Lower leg skin (tissue), 4 donors: Measurements from ENCODE around the gene AMBP. TPM values are rescaled to one million over a fixed set of nuclear protein-coding genes. Genes with fewer than 3 reads are reported as not detected.
A peak's percentile ranks its signal among the peaks of the same experiment; 100 is the strongest.

Source experiments
- DNase-seq, 2 donors: peaks; one replicate each; pipeline ENCODE4 v3.0.0-alpha.2; 2019; ENCODE audit warnings: low spot score in 2 of 2
- H3K4me3 ChIP-seq: fragments of 200-600 bp; sonication (generic); 2 replicates; pipeline ENCODE4 v1.5.1; 2017; ENCODE audit warnings: mild to moderate bottlenecking, low read depth; ENCODE audit not compliant: poor library complexity, severe bottlenecking
- POLR2A ChIP-seq, 2 donors: fragments of 450-650 bp; IDR thresholded peaks; one replicate each; pipeline ENCODE4 v1.6.1; 2016 to 2017; ENCODE audit warnings: antibody characterized with exemption in 2 of 2, mild to moderate bottlenecking in 1 of 2, moderate library complexity in 1 of 2
- WGBS, 2 donors: methylation state at CpG; one replicate each; pipeline ENCODE4 v1.1.5; 2018; 5-methylcytosine and 5-hydroxymethylcytosine counted together
- intact Hi-C: fragments of 100-400 bp; cut with DNase I; formaldehyde crosslinking; loops from one replicate; pipeline ENCODE4 v1.15.0; 2023; ENCODE audit warnings: low total_unique reads
- total RNA-seq, 4 donors: library from RNA; depleted of rRNA; stranded (reverse); fragments of >200 nt; gene quantifications; one replicate each; pipeline ENCODE4 v1.1.0, GENCODE V29; 2016
- TF ChIP-seq, protein P1 (sequence below), 3 donors: fragments of 450-650 bp; IDR thresholded peaks; one replicate each; pipeline ENCODE4 v1.5.1; 2016; ENCODE audit warnings: antibody characterized with exemption in 3 of 3, mild to moderate bottlenecking in 3 of 3, moderate library complexity in 2 of 3

Gene AMBP
- total RNA-seq, 4 donors from 2014 or later: not detected

DNA sequence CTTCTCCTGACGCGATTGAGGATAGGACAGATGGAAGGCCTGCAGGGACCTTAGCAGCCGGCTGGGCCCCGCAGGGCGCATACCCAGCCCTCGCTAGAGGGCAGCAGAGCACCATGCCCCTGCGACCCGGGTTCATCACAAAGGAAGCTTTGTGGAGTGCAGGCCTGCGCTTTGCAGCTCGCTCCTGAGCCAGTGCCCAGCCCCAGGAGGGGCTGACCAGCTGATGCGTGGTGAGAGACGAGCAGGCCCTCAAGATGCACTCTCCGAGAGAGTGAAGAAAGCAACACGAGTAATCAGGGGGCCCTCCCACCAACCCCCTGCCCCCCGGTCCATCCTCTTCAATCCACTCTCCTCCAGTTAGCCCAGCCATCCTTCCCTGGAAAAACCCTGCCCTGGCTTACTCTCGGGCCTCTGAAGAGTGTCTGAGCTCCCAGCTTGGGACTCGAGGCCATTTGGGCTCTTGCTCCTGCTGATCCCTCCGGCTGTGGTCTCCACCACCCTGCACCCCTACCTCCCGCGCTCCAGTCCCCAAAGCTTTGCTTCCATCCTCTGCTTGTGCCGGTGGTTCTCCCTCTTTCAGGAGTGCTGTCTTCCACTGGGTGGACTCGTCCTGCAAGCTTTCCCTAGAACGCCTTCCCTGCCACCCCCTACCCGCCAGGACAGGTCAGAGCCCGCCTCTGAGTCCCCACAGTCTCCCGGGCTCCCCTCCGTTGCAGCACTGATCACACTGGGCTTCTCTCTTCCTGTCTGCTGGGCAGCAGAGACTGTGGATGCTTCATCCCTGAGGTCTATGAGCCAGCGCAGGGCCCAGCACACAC, 30.1 kb upstream of the AMBP start:
- DNase-seq: peak; percentile 44 to 90
- intact Hi-C loops: loop anchor here (5.0 kb wide), 1 partner anchor 179 kb away; no protein-coding TSS in a partner anchor
- WGBS, 2 donors: 52 to 54% methylated on average over 28 of the region's 28 CpGs

DNA sequence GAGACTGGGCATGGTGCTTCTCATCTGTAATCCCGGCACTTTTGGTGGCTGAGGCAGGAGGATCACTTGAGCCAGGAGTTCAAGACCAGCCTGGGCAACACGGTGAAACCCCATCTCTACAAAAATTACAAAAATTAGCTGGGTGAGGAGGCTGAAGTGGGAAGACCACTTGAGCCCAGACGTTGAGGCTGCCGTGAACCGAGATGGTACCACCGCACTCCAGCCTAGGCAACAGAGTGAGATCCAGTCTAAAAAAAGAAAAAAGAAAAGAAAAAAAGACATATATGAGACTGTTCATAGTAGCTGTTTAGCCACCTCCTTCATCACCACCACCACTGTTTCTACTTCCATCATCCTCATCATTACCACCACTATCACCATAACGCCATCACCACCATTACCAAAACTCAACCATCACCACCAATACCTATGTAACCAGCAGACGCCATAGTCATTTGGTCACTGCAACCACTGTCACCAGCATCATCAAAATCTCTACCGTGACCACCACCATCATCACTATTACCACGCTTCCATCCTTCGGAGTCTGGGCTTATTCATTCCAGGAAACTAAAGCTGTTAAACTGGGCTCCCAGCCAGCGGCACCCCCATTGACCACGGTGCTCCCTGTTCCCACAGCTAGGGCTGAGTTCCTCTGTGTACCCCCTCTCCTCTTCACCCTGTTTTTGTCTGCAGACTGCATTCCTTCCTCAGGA, 29.3 kb upstream of the AMBP start:
- peak in 1 of 2 donors; percentile 69 for DNase-seq
- 77 to 80% methylated on average over 13 of the region's 13 CpGs for WGBS, 2 donors
- no peak for TF ChIP-seq POLR2A (IDR thresholded peaks at IDR 0.05)
- TF ChIP-seq, protein P1, sequence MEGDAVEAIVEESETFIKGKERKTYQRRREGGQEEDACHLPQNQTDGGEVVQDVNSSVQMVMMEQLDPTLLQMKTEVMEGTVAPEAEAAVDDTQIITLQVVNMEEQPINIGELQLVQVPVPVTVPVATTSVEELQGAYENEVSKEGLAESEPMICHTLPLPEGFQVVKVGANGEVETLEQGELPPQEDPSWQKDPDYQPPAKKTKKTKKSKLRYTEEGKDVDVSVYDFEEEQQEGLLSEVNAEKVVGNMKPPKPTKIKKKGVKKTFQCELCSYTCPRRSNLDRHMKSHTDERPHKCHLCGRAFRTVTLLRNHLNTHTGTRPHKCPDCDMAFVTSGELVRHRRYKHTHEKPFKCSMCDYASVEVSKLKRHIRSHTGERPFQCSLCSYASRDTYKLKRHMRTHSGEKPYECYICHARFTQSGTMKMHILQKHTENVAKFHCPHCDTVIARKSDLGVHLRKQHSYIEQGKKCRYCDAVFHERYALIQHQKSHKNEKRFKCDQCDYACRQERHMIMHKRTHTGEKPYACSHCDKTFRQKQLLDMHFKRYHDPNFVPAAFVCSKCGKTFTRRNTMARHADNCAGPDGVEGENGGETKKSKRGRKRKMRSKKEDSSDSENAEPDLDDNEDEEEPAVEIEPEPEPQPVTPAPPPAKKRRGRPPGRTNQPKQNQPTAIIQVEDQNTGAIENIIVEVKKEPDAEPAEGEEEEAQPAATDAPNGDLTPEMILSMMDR (IDR thresholded peaks at IDR 0.05): no peak
- no peak overlapping the region for H3K4me3 ChIP-seq
- intact Hi-C loops: loop anchor here (5.0 kb wide), 1 partner anchor 180 kb away; no protein-coding TSS in a partner anchor

More for the DNA sequence above, 30.1 kb upstream of the AMBP start:
- TF ChIP-seq, protein P1 (IDR thresholded peaks at IDR 0.05): peak in 1 of 3 donors; percentile 26
- no peak for TF ChIP-seq POLR2A (IDR thresholded peaks at IDR 0.05)
- no peak overlapping the region for H3K4me3 ChIP-seq

- no peak overlapping the region for H3K4me3 ChIP-seq
- intact Hi-C loops: loop anchor here (5.0 kb wide), 1 partner anchor 182 kb away; no protein-coding TSS in a partner anchor
- WGBS, 2 donors: 52 to 58% methylated on average over 5 of the region's 5 CpGs
- TF ChIP-seq, protein P1 (IDR thresholded peaks at IDR 0.05): no peak
- no peak for TF ChIP-seq POLR2A (IDR thresholded peaks at IDR 0.05)
- no peak for DNase-seq
Measured at GRCh38 chr9:114105236-114105635, 27.1 kb upstream of the AMBP start.

GRCh38 chr9:114102484-114102883, 24.4 kb upstream of the AMBP start:
- intact Hi-C loops: no loop called here
- no peak for DNase-seq
- H3K4me3 ChIP-seq: no peak overlapping the region
- TF ChIP-seq, protein P1 (IDR thresholded peaks at IDR 0.05): no peak
- no peak for TF ChIP-seq POLR2A (IDR thresholded peaks at IDR 0.05)

DNA sequence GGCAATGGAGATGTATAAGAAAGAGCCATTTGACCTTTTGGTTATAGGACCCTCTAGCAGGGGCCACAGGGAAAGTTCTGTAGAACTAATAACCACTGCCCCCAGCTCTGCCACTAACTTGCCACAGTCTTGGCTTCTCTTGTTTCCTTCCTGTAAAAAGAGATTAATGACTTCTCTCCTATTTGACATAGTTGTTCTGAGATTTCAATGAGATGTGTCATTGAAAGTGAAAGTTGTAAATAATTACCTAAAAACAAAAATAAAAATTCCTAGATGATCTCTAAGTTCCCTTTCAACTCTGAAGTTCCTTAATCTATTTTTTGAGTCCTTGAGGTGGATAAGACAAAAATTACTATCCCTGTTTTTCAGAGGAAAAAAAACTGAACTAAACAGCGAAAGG, 22.4 kb upstream of the AMBP start:
- no peak overlapping the region for H3K4me3 ChIP-seq
- intact Hi-C loops: no loop called here
- WGBS, 2 donors: 88 to 91% methylated on average over 1 of the region's 1 CpG
- TF ChIP-seq POLR2A (IDR thresholded peaks at IDR 0.05): no peak
- TF ChIP-seq, protein P1 (IDR thresholded peaks at IDR 0.05): no peak
- no peak for DNase-seq
